Small intestine (tissue), 7 donors: ENCODE measurements around the gene BZW2. TPM values are rescaled to one million over a fixed set of nuclear protein-coding genes. Genes with fewer than 3 reads are reported as not detected.
A peak's percentile ranks its signal among the peaks of the same experiment; 100 is the strongest.

Source experiments
- DNase-seq, 2 donors: peaks; one replicate each; pipeline versions ENCODE4 v3.0.0 to v3.0.0-alpha.2; 2013
- FAIRE-seq: peaks from 2 replicates; lab custom pipeline; 2012; peaks lifted over from hg19 to GRCh38; lab: Jason Lieb, UNC
- H3K27ac ChIP-seq, 3 donors: one replicate each; pipeline ENCODE4 v1.5.1; 2013; ENCODE audit warnings: low read length in 2 of 3, mild to moderate bottlenecking in 2 of 3, control low read depth in 1 of 3, inconsistent platforms in 1 of 3, low read depth in 1 of 3, moderate library complexity in 1 of 3
- H3K27me3 ChIP-seq, 3 donors: one replicate each; pipeline ENCODE4 v1.6.1; 2013; ENCODE audit warnings: low read length in 3 of 3, inconsistent platforms in 1 of 3; ENCODE audit not compliant: control insufficient read depth in 3 of 3, insufficient read depth in 3 of 3
- H3K36me3 ChIP-seq, 3 donors: one replicate each; pipeline ENCODE4 v1.6.1; 2013; ENCODE audit warnings: low read length in 3 of 3, inconsistent platforms in 1 of 3, low read depth in 1 of 3, mild to moderate bottlenecking in 1 of 3, moderate library complexity in 1 of 3; ENCODE audit not compliant: control insufficient read depth in 3 of 3, insufficient read depth in 2 of 3
- H3K4me1 ChIP-seq, 3 donors: one replicate each; pipeline ENCODE4 v1.6.1; 2013; ENCODE audit warnings: low read length in 2 of 3, inconsistent platforms in 1 of 3, low read depth in 1 of 3, mild to moderate bottlenecking in 1 of 3, moderate library complexity in 1 of 3; ENCODE audit not compliant: control insufficient read depth in 3 of 3, insufficient read depth in 2 of 3
- H3K4me3 ChIP-seq, 3 donors: one replicate each; pipeline ENCODE4 v1.5.1; 2013; ENCODE audit warnings: low read length in 3 of 3, control low read depth in 1 of 3, inconsistent platforms in 1 of 3, low read depth in 1 of 3, mild to moderate bottlenecking in 1 of 3, moderate library complexity in 1 of 3
- H3K9me3 ChIP-seq, 2 donors: one replicate each; pipeline ENCODE4 v1.6.1; 2013; ENCODE audit warnings: low read depth in 1 of 2, low read length in 1 of 2; ENCODE audit not compliant: control insufficient read depth in 2 of 2, insufficient read depth in 1 of 2
- WGBS, 3 donors: extraction: QIAGEN DNeasy Blood & Tissue Kit; methylation state at CpG; one replicate each; pipeline ENCODE4 v1.1.7; 2013; 5-methylcytosine and 5-hydroxymethylcytosine counted together
- polyA plus RNA-seq, 4 donors: library from polyadenylated mRNA; stranded (reverse) in 3 of 4; unstranded in 1 of 4; fragments of 200-250 nt in 3 of 4; fragments of 120-200 nt in 1 of 4; gene quantifications; one replicate each; pipeline versions ENCODE4 v1.2.1 to v1.2.3, GENCODE V29; 2013
- donor health status: healthy with polysubstance abuse.
- donor health status: control.
- donor health status: control.
- donor health status: Bipolar disorder and iron deficiency.
- donor health status: healthy.

BZW2 gene
- polyA plus RNA-seq, 4 donors: 21.9 to 68.1 (median 45.6) TPM

DNA sequence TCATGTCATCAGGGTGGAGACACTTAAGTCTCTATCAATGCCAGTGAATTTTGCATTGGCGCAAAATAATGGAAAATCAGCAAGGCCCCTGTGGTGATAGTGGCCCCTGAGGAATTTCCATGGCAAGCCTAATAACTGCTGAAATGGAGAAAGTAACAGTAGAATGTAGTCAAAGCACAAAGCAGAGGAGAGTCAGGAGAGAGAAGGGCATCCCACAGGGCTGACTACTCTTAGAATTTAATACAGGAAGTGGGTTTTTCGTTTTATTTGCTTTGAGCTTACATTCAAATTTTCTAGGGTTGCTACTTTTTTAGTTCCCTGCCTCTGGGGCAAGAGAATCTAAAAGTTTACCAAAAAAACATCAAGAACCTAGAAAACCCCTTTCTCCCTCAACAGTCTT lies 39.0 kb downstream of the BZW2 start:
- H3K4me3 ChIP-seq: no peak overlapping the region
- no peak for DNase-seq
- H3K27ac ChIP-seq: no peak overlapping the region
- no peaks in the 10 kb centered on the region for H3K4me1 ChIP-seq
- no peak for FAIRE-seq
- peaks cover 0 to 18% (median 9%) of the 10 kb centered on the region in 3 donors for H3K36me3 ChIP-seq
- H3K9me3 ChIP-seq: no peaks in the 10 kb centered on the region
- WGBS, 3 donors: 58 to 85% (median 68%) methylated on average over 2 of the region's 2 CpGs
- H3K27me3 ChIP-seq: no peaks in the 10 kb centered on the region

DNA sequence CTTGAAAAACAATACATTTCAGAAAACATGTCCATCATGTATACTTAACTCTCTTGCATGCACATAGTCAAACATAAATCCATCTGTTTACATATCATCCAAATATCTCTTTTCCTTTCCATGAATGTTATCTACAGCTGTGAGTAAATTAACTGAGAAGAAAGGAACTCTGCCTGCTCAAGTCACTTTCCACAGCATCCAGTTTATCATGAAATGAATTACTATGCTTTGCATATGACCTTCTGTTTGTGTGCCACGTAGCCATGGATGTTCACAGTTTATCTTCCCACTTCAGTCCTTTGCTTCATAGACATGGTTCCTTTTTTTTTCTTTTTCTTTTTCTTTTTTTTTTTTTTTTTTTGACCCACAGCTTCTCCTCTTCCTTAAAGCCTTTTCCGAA lies 39.6 kb downstream of the BZW2 start:
- DNase-seq (no peak), FAIRE-seq (no peak)
- Histone ChIP-seq H3K36me3 (peaks cover 3 to 22% (median 9%) of the 10 kb centered on the region in 3 donors), H3K4me3 (no peak overlapping the region), H3K9me3 (no peaks in the 10 kb centered on the region), H3K27ac (no peak overlapping the region), H3K27me3 (no peaks in the 10 kb centered on the region), H3K4me1 (no peaks in the 10 kb centered on the region)
- WGBS, 3 donors: 85 to 95% (median 90%) methylated on average over 2 of the region's 2 CpGs

- DNase-seq (peak in 1 of 2 donors; percentile 9), FAIRE-seq (no peak)
- WGBS, 3 donors: 86 to 96% (median 87%) methylated on average over 2 of the region's 2 CpGs
- H3K4me3 ChIP-seq: no peak overlapping the region
- peaks cover 5 to 22% (median 10%) of the 10 kb centered on the region in 3 donors for H3K36me3 ChIP-seq
- H3K9me3 ChIP-seq: no peaks in the 10 kb centered on the region
- no peaks in the 10 kb centered on the region for H3K27me3 ChIP-seq
- H3K27ac ChIP-seq: no peak overlapping the region
- H3K4me1 ChIP-seq: no peaks in the 10 kb centered on the region
Measured at GRCh38 chr7:16688249-16688648, 42.3 kb downstream of the BZW2 start.

- DNase-seq (no peak), FAIRE-seq (no peak)
- no peak overlapping the region for H3K4me3 ChIP-seq
- peaks cover 10 to 29% (median 10%) of the 10 kb centered on the region in 3 donors for H3K36me3 ChIP-seq
- 86 to 91% (median 91%) methylated on average over 4 of the region's 4 CpGs for WGBS, 3 donors
- H3K4me1 ChIP-seq: no peaks in the 10 kb centered on the region
- H3K9me3 ChIP-seq: no peaks in the 10 kb centered on the region
- H3K27ac ChIP-seq: no peak overlapping the region
- no peaks in the 10 kb centered on the region for H3K27me3 ChIP-seq
Measured at GRCh38 chr7:16691241-16691640, 45.3 kb downstream of the BZW2 start.

- no peak for FAIRE-seq
- no peak for DNase-seq
Measured at GRCh38 chr7:16693601-16694318, 47.8 kb downstream of the BZW2 start.

GRCh38 chr7:16694806-16695205 lies 48.8 kb downstream of the BZW2 start:
- no peak for FAIRE-seq
- WGBS, 3 donors: 83 to 87% (median 85%) methylated on average over 6 of the region's 6 CpGs

More at GRCh38 chr7:16693601-16694318, 47.8 kb downstream of the BZW2 start:
- H3K4me3 ChIP-seq: no peak overlapping the region
- H3K9me3 ChIP-seq: no peaks in the 10 kb centered on the region
- no peak overlapping the region for H3K27ac ChIP-seq
- H3K27me3 ChIP-seq: no peaks in the 10 kb centered on the region
- peaks cover 12 to 39% (median 19%) of the 10 kb centered on the region in 3 donors for H3K36me3 ChIP-seq
- 95 to 100% (median 100%) methylated on average over 2 of the region's 2 CpGs for WGBS, 3 donors
- no peaks in the 10 kb centered on the region for H3K4me1 ChIP-seq

GRCh38 chr7:16695621-16696237 lies 49.7 kb downstream of the BZW2 start:
- DNase-seq: peak; percentile 76 to 79
- no peak overlapping the region for H3K4me3 ChIP-seq
- H3K4me1 ChIP-seq: no peaks in the 10 kb centered on the region
- H3K27ac ChIP-seq: no peak overlapping the region
- H3K9me3 ChIP-seq: no peaks in the 10 kb centered on the region
- FAIRE-seq: no peak
- 76 to 82% (median 81%) methylated on average over 4 of the region's 4 CpGs for WGBS, 3 donors
- H3K36me3 ChIP-seq: peaks cover 8 to 33% (median 19%) of the 10 kb centered on the region in 3 donors
- H3K27me3 ChIP-seq: no peaks in the 10 kb centered on the region

More at GRCh38 chr7:16694806-16695205, 48.8 kb downstream of the BZW2 start:
- Histone ChIP-seq H3K9me3 (no peaks in the 10 kb centered on the region), H3K27me3 (no peaks in the 10 kb centered on the region), H3K4me3 (no peak overlapping the region), H3K4me1 (no peaks in the 10 kb centered on the region), H3K36me3 (peaks cover 12 to 37% (median 16%) of the 10 kb centered on the region in 3 donors), H3K27ac (no peak overlapping the region)
- no peak for DNase-seq

DNA sequence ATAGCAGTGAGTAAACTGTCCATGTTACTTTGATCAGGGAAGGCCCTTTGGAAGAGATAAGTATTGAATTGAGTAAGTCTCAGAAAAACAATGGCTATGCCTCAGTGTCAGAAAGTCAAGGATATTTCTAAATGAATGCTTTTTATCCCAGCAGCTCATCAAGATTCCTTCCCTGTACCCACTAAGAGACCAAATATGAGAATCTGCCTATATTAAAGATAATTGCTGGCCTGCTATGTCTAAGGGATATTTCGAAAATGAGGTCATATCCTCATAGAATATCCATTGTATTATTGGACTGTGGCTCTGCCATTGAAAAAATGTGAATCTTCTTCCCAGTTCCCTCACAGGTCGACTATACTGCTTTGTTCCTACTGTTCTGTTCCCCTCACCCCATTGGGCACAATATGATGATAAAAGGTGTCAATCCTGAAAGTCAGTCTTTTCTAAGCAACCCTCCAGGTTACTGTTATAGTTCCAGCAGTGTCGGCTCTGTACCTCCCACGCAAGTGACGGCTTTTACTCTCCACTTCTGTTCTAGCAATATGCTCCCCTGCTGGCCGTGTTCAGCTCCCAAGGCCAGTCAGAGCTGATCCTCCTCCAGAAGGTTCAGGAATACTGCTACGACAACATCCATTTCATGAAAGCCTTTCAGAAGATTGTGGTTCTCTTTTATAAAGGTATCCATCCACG lies 51.7 kb downstream of the BZW2 start:
- H3K4me3 ChIP-seq: no peak overlapping the region
- no peaks in the 10 kb centered on the region for H3K9me3 ChIP-seq
- H3K27ac ChIP-seq: no peak overlapping the region
- 95 to 96% (median 95%) methylated on average over 8 of the region's 8 CpGs for whole genome bisulfite sequencing, 3 donors
- H3K4me1 ChIP-seq: peaks cover 0 to under 1% (median 0%) of the 10 kb centered on the region in 3 donors
- peaks cover 7 to 26% (median 18%) of the 10 kb centered on the region in 3 donors for H3K36me3 ChIP-seq
- no peak for FAIRE-seq
- no peak for DNase-seq
- no peaks in the 10 kb centered on the region for H3K27me3 ChIP-seq
